Endothelial cell of hepatic sinusoid (primary cell): ENCODE measurements around the gene TBC1D1.

ENCODE experiments used
- in situ Hi-C: cut with HindIII; loops from 2 replicates; pipeline ENCODE4 v1.10.0; 2017; ENCODE audit warnings: low sequenced_read_pairs

TBC1D1 gene

GRCh38 chr4:38114386-38115150 is 223.7 kb downstream of the TBC1D1 start:
- in situ Hi-C loops, result no loop called here

DNA sequence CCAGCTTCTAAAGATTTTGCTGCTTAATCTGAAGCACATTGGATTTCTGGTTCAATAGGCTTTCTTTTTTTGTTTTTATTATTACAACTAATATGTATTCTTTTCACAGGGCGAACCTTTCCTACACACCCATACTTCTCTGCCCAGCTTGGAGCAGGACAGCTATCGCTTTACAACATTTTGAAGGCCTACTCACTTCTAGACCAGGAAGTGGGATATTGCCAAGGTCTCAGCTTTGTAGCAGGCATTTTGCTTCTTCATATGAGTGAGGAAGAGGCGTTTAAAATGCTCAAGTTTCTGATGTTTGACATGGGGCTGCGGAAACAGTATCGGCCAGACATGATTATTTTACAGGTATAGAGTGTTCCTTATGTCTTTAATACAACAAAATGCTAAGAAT is 224.7 kb downstream of the TBC1D1 start:
- in situ Hi-C loops, result no loop called here

- in situ Hi-C loops, result no loop called here
These were observed 226.7 kb downstream of the TBC1D1 start for GRCh38 chr4:38117591-38117990.

GRCh38 chr4:38119668-38120385 is 228.9 kb downstream of the TBC1D1 start:
- in situ Hi-C loops, result no loop called here

DNA sequence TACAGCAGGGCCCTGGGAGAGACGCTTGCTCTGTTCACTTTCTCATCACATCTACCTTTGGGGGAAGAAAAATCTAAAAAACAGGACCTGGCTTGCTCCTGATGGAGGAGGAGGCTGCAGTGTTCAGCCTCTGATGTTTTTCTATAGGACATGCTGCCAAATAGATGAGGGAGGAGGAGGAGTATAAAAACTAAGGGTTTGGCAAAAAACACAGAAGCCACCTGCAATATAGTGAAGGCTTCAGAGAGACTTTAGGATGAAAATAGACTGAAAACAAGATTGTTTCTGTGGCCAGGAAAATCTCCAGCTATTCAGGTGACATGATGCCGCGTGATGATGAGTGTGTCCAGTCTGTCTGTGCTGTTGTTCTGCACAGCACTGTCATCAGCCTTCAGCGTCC is 229.9 kb downstream of the TBC1D1 start:
- in situ Hi-C loops, result no loop called here

- in situ Hi-C loops, result no loop called here
These were observed 231.2 kb downstream of the TBC1D1 start for GRCh38 chr4:38122060-38122459.

GRCh38 chr4:38123555-38123954 is 232.7 kb downstream of the TBC1D1 start:
- in situ Hi-C loops, result no loop called here

DNA sequence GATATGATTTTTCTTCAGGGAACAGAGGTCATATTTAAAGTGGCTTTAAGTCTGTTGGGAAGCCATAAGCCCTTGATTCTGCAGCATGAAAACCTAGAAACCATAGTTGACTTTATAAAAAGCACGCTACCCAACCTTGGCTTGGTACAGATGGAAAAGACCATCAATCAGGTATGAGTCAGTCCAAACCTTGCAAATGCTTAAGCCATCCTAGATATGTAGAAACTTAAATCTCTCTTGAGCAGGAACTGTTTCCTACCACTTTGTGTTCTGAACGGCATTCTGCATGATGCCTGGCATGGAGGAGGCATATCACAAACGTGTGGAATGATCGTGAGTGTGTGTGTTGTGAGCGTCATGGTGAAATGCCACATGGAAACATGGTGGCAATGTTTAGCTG is 234.1 kb downstream of the TBC1D1 start:
- in situ Hi-C loops, result no loop called here

- in situ Hi-C loops, result no loop called here
These were observed 234.9 kb downstream of the TBC1D1 start for GRCh38 chr4:38125816-38126215.

DNA sequence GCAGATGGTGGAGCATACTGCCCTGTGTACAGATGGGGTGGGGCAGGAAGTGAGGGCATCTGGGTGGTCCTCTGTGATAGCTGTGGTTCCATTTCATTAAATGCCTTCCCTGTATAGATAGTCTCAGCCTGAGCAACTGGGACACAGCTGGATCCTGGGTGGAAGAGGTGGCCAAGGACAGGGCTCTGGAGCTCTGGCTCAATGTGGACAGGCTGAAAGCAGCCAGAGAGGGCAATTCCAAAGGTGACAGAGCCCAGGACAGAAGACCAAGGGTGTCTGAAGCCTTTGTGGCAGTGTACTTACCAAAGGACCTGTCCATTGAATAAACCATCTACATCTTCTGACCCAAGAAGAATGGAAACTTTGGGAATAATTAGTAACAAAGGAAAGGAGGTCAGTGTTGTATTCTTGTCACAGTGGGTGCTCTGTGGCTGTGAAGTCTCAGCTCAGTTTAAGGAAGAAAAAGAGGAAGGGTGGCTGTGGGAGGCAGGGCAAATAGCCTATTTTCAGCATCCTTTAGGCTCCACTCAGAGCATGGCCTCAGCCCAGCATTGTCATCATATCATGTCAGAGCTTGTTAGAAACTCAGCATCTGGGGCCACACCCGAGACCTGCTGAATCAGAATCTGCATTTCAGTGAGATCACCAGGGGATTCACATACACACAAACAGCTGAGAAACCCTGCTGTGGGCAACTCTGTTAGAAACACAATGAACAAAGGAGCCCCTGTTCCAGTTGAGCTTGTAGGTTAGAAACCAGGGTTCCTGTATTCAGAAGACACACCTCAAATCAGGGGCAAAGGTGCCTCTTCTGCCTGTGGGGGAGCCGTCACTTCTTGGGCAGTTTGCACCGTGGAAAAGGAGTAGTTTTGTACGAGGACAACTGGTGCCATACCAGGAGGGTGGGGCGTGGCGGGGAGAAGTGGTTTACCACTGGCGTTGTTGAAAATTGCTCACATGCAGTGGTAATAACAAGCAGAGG is 237.9 kb downstream of the TBC1D1 start:
- in situ Hi-C loops, result no loop called here

DNA sequence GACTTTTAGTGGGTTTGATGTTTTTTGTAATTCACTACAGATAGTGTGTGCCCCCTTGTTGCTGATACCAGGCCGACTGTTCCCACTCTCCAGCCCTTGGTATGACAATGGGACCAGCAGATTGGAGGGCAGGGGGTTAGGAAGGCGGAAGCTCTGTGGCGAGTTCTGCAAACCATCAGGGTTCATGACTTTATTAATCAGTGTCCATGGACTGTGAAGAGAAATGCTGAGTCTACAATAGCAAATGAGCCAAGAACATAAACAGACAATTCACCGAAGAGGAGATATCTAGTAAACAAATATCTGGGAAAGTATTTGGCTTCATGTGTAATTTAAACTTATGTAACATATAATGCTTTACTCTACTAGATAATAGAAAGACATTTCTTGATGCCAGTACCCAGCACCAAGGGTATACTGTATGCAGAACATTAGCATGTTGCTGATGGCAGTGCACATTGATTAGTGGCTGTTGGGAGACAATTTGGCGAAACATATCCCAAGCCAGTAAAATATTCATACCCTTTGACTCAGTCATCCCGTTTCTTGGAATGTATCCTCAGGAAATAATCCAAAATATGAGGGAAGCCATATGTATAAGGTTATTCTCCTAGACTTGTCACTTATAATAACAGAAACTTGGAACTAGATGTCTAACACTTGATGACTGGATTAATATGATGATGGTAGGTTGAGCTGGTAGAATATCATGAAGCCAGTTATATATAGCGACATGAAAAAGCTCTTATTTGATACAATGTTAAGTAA is 238.8 kb downstream of the TBC1D1 start:
- in situ Hi-C loops, result no loop called here

GRCh38 chr4:38130884-38131283 is 240.0 kb downstream of the TBC1D1 start:
- in situ Hi-C loops, result no loop called here

- in situ Hi-C loops, result no loop called here
These were observed 240.6 kb downstream of the TBC1D1 start for GRCh38 chr4:38131371-38132091.

DNA sequence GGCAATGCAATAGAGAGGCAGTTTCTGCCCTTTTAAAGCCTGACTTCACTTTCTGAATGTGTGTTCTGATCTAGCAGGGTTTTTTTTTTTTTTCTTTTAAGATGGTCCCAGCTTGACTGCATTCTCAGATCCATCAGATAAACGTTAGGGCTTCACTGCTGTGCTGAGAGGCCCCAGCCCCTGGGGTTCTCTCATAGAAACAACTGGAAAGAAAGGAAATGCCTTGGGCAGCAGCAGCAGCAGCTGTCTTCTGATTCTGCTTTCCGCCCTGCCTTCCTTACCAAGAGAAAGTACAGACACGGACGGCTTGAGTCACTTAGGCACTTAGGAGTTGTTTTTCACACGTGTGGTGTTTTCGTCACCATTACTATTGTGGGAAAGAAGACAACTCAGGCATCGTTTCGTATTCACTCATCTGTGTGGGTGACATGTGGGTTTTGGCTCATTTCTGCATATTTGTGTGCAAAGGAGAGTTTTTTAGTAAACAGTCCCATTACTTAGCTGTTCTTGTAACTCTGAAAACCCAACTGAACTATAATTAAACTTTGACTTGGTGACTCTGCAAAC is 241.3 kb downstream of the TBC1D1 start:
- in situ Hi-C loops, result no loop called here

DNA sequence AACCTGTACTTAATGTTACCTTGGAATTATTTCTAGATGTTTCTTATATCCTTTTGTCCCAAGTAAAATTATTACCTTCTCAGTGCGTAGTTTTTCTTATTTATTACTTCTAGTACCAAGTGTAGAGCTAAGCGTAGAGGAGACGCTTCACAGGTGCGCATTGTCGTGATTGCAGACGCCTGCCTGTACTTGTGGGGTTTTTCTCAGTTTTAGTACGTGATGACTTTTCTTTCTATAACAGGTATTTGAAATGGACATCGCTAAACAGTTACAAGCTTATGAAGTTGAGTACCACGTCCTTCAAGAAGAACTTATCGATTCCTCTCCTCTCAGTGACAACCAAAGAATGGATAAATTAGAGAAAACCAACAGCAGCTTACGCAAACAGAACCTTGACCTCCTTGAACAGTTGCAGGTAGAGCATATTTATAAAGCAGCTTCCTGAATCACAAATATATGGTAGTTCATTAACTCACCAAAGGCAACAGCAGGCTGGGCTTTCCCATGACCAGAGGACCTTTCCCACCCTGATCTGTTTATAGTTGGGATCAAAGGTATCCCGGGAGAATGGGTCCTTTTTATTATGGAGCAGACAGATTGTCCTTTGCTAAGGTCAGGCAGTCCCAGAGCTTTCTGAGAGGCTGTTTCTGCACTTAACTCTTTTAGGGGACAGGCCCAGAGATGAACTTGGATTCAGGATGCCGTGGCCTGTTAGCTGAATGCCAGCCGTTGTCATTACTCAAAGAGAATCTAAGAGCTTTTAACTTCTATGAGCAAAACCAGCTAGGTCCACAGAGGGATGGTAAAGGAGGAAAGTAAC is 242.2 kb downstream of the TBC1D1 start:
- in situ Hi-C loops, result no loop called here

- in situ Hi-C loops, result no loop called here
These were observed 243.0 kb downstream of the TBC1D1 start for GRCh38 chr4:38133711-38134480.

DNA sequence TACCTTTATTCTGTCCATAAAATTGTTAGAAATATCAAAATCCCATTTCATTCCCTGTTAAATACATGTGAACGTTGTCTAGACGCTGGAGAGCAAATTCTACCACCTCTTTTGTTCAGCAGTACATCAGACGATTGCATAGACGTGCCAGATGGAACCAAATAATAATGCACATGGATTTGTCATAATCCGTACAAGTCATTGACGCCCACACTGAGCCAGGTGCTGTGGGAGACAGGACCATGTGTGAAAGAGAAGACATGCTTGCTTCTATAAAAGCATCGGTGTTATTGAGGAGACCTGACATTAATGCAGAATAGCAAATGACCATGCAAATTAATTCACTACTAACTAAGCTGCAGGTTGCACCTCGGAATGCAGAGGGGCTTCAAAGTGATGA is 244.3 kb downstream of the TBC1D1 start:
- in situ Hi-C loops, result no loop called here

- in situ Hi-C loops, result no loop called here
These were observed 245.7 kb downstream of the TBC1D1 start for GRCh38 chr4:38136604-38137003.
